ENCODE data around the gene DIP2B. TPM values are rescaled to one million over a fixed set of nuclear protein-coding genes. Genes with fewer than 3 reads are reported as not detected.
A peak's percentile ranks its signal among the peaks of the same experiment; 100 is the strongest.

DIP2B gene
- total RNA-seq, 2 experiments from 2014 or later, result 27.8 to 28.2 TPM

DNA sequence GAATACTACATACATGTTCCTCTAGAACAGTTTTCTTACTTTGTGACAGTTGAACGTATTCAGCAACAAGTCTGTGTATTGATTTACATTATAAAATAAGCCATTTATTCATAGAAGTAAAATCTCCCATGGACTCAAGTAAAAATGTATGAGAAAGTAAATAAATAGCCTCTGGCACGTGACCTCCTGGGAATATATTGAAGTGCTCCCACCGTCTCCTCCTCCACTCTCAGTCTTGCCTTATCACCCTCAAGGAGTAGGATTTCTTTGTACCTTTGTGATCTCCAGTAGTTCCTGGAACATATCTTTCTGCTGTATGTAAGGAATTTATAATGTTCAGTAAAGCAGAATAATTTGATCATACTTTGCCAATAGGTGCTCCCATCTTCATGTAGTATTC lies 90.9 kb downstream of the DIP2B start:
- intact Hi-C loops (cut with micrococcal nuclease), result loop anchor here (2.0 kb wide), 1 partner anchor 429 kb away; no protein-coding TSS in a partner anchor
- H3K27me3 Mint-ChIP-seq (ENCODE audit: low read depth), result no peaks in the 10 kb centered on the region
- H3K9me3 Mint-ChIP-seq, result no peaks in the 10 kb centered on the region
- no peak overlapping the region for H3K4me3 Mint-ChIP-seq
- CTCF ChIA-PET, result interaction anchor here (0.6 kb wide), 1 partner anchor 162 kb away, joined by 5 read pairs; no protein-coding TSS in a partner anchor
- peaks cover 44% of the 10 kb centered on the region for H3K4me1 Mint-ChIP-seq (ENCODE audit: low read depth)
- no peak overlapping the region for H3K27ac Mint-ChIP-seq
- no peak for DNase-seq
- H3K36me3 Mint-ChIP-seq (ENCODE audit: low read depth), result no peaks in the 10 kb centered on the region

DNA sequence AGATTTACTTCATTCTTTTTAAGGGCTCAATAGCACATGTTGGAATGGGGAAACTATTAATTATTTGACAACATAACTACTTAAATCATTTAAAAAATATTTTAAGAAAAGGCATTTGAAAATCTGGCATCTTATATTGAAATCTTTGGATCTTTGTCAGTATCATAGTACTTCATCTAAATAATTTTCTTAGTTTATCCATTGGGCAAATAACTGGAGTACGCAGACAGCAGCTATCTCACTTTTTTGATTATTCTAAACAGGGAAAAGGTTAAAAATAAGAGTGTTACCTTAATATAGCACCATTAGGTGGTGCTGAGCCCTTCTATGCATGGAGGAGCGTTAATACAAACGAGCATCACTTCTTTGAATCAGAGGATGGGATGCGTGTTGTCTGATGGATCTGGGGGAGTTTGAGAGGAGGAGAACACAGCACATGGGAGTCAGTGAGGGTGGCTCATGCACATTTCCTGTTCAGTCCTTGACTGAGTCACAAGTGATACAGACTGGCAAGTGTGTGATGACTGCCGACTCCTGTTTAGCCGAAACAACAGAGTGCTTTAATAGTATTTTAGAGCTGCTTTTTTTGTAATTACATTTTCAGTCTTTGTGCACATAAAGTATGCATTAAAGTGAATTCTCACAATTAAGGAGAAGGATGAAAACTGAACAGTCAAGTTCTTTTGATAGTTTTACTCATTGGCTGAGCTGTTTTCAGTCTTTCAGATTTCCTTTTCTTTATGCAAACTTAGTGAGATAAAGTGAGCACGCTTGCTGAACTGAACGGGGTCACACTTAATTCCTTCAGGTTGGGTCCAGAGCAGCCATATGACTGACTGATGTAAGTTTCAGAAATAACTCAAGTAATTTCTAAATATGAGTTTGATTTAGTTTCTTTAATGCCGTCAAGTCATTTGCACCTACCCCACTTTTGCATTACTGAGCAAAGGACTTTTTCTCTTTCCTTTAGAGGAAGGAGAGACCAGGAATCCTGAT lies 92.7 kb downstream of the DIP2B start:
- intact Hi-C loops (cut with micrococcal nuclease), result loop anchor here (1.0 to 2.0 kb wide), 9 partner anchors 23 to 427 kb away; no protein-coding TSS in a partner anchor
- H3K36me3 Mint-ChIP-seq (ENCODE audit: low read depth), result peaks cover 2% of the 10 kb centered on the region
- no peaks in the 10 kb centered on the region for H3K27me3 Mint-ChIP-seq (ENCODE audit: low read depth)
- peak; percentile 85 for DNase-seq
- H3K9me3 Mint-ChIP-seq, result no peaks in the 10 kb centered on the region
- peak overlapping the region; percentile 57 for H3K4me3 Mint-ChIP-seq
- H3K4me1 Mint-ChIP-seq (ENCODE audit: low read depth), result peaks cover 49% of the 10 kb centered on the region
- CTCF ChIA-PET, result interaction anchor here (0.6 to 1.4 kb wide), 5 partner anchors 39 to 91 kb away, joined by 3 to 4 read pairs (median 4); no protein-coding TSS in a partner anchor
- peak overlapping the region; percentile 95 for H3K27ac Mint-ChIP-seq

DNA sequence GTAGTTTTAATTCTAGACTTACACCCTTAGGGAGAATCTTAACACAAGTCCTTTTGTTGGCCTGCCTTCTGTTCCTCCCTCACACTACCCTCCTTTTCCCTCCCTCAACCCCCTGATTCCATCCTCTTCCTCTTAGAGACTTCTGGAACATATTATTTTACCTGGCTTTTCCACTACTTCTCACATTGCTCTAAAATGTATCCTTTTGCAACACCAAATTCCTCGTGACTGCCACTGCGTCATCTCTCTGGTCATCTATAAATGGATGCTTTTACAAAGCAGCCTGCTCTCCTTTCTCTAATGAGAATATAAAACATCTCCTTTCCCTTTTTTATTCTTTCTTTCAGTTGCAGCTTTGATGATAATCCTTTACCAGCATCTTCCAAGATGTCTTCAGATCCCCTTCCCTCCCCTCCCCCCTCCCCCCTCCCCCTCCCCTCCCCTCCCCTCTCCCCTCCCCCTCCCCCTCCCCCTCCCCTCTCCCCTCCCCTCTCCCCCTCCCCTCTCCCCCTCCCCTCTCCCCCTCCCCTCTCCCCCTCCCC lies 93.6 kb downstream of the DIP2B start:
- CTCF ChIA-PET, result interaction anchor here (1.4 kb wide), 1 partner anchor 92 kb away, joined by 4 read pairs; no protein-coding TSS in a partner anchor
- peak overlapping the region; percentile 95 for H3K27ac Mint-ChIP-seq
- DNase-seq, result no peak
- peaks cover 44% of the 10 kb centered on the region for H3K4me1 Mint-ChIP-seq (ENCODE audit: low read depth)
- no peaks in the 10 kb centered on the region for H3K27me3 Mint-ChIP-seq (ENCODE audit: low read depth)
- intact Hi-C loops (cut with micrococcal nuclease), result no loop called here
- peaks cover 2% of the 10 kb centered on the region for H3K36me3 Mint-ChIP-seq (ENCODE audit: low read depth)
- peak overlapping the region; percentile 72 for H3K4me3 Mint-ChIP-seq
- H3K9me3 Mint-ChIP-seq, result no peaks in the 10 kb centered on the region

DNA sequence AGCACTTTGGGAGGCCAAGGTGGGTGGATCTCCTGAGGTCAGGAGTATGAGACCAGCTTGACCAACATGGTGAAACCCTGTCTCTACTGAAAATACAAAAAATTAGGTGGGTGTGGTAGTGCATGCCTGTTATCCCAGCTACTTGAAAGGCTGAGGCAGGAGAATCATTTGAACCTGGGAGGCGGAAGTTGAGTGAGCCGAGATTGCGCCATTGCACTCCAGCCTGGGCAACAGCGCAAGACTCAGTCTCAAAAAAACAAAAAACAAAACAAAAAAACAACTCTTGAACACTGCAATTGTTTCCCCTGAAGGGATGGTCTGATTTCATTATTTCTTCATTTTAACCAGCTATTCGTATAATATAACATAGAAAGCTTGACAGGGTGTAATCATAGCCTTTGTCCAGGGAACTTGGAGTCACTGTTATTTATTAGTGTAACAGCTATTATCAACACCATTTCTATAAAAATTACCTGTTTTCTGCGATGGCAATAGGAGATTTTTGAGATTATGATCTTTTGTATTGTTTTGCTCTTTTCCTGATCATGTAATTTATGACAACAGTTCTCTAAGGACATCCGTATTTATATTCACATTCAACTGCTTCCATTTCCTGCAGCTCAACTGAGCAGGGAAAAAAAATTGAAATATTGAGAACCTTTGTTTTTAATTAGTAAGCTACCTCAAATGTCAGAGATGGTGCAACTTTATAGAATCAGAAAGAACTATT lies 94.7 kb downstream of the DIP2B start:
- Mint-ChIP-seq H3K4me3 (no peak overlapping the region), H3K27me3 (ENCODE audit: low read depth) (no peaks in the 10 kb centered on the region), H3K36me3 (ENCODE audit: low read depth) (peaks cover 2% of the 10 kb centered on the region), H3K27ac (peak overlapping the region; percentile 72), H3K9me3 (no peaks in the 10 kb centered on the region), H3K4me1 (ENCODE audit: low read depth) (peaks cover 41% of the 10 kb centered on the region)
- intact Hi-C loops (cut with micrococcal nuclease), result no loop called here
- CTCF ChIA-PET, result interaction anchor here (0.6 to 1.0 kb wide), 4 partner anchors 57 to 136 kb away, joined by 3 to 4 read pairs (median 3); partner anchors contain the start of gene DIP2B
- no peak for DNase-seq

DNA sequence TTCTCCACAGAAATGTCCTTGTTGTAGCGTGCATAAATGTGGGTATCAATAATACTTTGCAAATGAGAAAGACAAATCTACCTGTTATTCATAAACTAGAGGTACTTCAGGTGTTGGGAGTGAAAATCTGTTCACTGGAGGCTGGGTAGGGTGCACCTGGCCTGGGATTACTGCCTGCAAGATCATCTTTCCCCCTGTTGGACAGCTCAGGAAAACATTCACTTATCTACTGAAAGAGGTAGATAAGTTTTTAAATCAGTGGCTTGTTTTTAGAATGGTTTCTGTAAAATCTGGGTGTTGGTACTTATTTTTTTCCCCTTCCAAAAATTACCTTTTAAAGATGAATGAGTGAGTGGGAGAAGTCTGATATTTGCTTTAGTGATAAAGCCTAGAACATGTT lies 95.6 kb downstream of the DIP2B start:
- intact Hi-C loops (cut with micrococcal nuclease), result no loop called here

DNA sequence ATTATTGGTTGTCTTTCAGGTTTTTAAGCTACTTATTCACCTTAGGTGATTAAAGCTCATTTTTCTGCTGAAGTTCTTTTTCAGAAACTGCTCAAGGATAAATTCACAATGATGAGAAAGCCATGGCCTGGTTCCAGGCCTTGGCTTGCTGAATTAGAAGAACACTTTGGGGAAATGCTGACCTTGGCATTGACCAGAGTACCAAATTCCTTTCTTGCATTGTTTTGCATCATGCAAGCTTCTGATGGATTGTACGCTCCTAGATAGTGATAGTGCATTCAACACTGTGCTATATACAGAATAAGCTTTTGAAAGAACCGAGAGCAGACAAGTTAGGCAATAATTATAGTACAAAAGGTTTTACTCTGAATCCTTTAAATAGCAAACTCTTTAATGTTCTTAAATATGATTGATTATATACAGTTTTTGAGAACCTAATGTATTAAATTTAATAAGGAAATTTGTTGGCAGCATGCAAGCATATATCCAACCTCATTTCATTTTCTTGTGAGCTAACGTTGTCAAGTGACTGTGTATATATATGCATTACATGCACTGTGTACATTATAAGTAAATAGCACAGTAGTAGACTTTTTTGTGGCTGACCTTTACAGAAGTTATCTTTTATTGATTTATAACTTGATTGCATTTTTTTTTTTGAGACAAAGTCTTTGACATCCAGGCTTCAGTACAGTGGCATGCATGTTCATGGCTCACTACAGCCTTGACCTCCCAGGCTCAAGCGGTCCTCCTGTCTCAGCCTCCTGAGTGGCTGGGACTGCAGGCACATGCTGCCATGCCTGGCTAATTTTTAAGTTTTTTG lies 99.2 kb downstream of the DIP2B start:
- Mint-ChIP-seq H3K36me3 (ENCODE audit: low read depth) (peaks cover 5% of the 10 kb centered on the region), H3K9me3 (no peaks in the 10 kb centered on the region), H3K27me3 (ENCODE audit: low read depth) (no peaks in the 10 kb centered on the region), H3K27ac (no peak overlapping the region), H3K4me1 (ENCODE audit: low read depth) (peaks cover 37% of the 10 kb centered on the region), H3K4me3 (no peak overlapping the region)
- CTCF ChIA-PET, result interaction anchor here (0.6 to 1.4 kb wide), 3 partner anchors 12 to 172 kb away, joined by 3 to 5 read pairs (median 4); no protein-coding TSS in a partner anchor
- intact Hi-C loops (cut with micrococcal nuclease), result no loop called here
- no peak for DNase-seq

More for the DNA sequence above, 95.6 kb downstream of the DIP2B start:
- no peaks in the 10 kb centered on the region for H3K27me3 Mint-ChIP-seq (ENCODE audit: low read depth)
- peaks cover 4% of the 10 kb centered on the region for H3K36me3 Mint-ChIP-seq (ENCODE audit: low read depth)
- no peaks in the 10 kb centered on the region for H3K9me3 Mint-ChIP-seq
- peaks cover 42% of the 10 kb centered on the region for H3K4me1 Mint-ChIP-seq (ENCODE audit: low read depth)
- H3K4me3 Mint-ChIP-seq, result no peak overlapping the region
- CTCF ChIA-PET, result no interaction called here
- no peak for DNase-seq
- no peak overlapping the region for H3K27ac Mint-ChIP-seq

DNA sequence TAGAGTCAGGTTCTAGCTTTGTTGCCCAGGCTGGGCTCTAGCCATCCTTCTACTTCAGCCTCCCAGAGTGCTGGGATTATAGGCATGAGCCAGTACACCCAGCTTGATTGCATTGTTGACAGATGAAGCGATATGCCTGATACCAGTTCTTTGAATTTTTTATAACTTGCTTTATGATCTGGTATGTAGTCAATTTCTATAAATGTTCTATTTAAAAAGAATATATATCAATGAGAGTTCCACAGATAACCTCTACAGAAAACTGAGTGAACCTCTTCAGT lies 99.8 kb downstream of the DIP2B start:
- CTCF ChIA-PET, result interaction anchor here (1.4 kb wide), 1 partner anchor 12 kb away, joined by 3 read pairs; no protein-coding TSS in a partner anchor
- Mint-ChIP-seq H3K9me3 (no peaks in the 10 kb centered on the region), H3K36me3 (ENCODE audit: low read depth) (peaks cover 7% of the 10 kb centered on the region), H3K27me3 (ENCODE audit: low read depth) (no peaks in the 10 kb centered on the region), H3K4me1 (ENCODE audit: low read depth) (peaks cover 37% of the 10 kb centered on the region), H3K4me3 (no peak overlapping the region), H3K27ac (no peak overlapping the region)
- no peak for DNase-seq
- intact Hi-C loops (cut with micrococcal nuclease), result no loop called here

DNA sequence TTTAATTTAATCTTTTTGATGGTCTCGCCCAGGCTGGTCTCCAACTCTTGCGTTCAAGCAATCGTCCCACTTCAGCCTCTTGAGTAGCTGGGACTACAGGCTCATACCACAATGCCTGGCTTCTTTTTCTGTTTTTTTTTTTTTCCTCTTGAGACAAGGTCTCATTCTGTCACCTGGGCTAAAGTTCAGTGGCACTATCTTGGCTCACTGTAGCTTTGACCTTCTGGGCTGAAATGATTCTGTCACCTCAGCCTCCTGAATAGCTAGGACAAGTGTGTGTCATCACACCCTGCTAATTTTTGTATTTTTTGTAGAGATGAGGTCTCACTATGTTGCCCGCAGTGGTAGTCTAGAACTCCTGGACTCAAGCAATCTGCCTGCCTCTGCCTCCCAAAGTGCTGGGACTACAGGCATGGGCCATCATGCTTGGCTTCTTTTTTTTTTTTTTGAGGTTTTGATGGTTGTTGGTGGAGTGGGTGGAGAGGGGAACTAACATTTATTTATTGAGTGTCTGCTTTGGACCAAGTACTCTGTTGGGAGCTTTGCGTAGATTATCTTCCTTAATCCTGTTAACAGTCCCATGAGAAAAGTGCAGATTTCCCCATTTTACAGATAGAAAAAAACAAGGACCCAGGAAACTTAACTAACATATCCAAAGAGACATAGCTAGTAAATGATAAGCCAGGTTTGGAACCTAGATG lies 102.0 kb downstream of the DIP2B start:
- Mint-ChIP-seq H3K27ac (no peak overlapping the region), H3K4me3 (no peak overlapping the region), H3K4me1 (ENCODE audit: low read depth) (peaks cover 22% of the 10 kb centered on the region), H3K27me3 (ENCODE audit: low read depth) (no peaks in the 10 kb centered on the region), H3K9me3 (no peaks in the 10 kb centered on the region), H3K36me3 (ENCODE audit: low read depth) (peaks cover 7% of the 10 kb centered on the region)
- intact Hi-C loops (cut with micrococcal nuclease), result no loop called here
- DNase-seq, result no peak
- CTCF ChIA-PET, result interaction anchor here (0.6 to 1.8 kb wide), 8 partner anchors 14 to 751 kb away, joined by 3 to 6 read pairs (median 3); partner anchors contain the start of gene DIP2B

DNA sequence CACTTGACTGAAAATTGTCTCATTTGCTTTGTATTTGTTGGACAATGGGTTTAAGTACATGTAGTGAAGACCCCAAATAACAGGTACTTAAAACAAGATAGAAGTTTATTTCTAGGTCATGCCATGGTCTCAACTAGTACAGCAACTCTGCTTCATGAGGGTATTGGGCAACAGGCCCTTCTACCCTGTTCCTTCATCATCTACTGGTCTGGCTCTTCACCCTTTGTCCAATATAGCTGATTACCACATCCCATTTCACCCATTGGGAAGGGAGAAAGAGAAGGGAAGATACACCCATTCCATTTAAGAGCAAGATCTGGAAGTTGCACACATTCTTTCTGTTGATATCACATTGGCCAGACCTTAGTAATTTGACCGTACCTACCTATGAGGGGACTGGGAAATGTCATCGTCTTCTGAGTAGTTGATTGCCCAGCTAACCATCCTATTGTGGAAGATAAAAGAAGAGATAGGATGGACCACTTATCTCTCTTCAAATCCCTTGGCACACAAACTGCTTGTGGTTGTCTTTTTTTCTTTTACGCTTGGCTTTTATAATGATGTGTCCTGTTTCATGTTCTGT lies 104.6 kb downstream of the DIP2B start:
- CTCF ChIA-PET, result interaction anchor here (0.6 kb wide), 1 partner anchor 29 kb away, joined by 3 read pairs; no protein-coding TSS in a partner anchor
- no peak overlapping the region for H3K4me3 Mint-ChIP-seq
- H3K9me3 Mint-ChIP-seq, result no peaks in the 10 kb centered on the region
- DNase-seq, result no peak
- intact Hi-C loops (cut with micrococcal nuclease), result no loop called here
- peaks cover 7% of the 10 kb centered on the region for H3K36me3 Mint-ChIP-seq (ENCODE audit: low read depth)
- H3K27ac Mint-ChIP-seq, result no peak overlapping the region
- H3K27me3 Mint-ChIP-seq (ENCODE audit: low read depth), result no peaks in the 10 kb centered on the region
- H3K4me1 Mint-ChIP-seq (ENCODE audit: low read depth), result peaks cover 21% of the 10 kb centered on the region

DNA sequence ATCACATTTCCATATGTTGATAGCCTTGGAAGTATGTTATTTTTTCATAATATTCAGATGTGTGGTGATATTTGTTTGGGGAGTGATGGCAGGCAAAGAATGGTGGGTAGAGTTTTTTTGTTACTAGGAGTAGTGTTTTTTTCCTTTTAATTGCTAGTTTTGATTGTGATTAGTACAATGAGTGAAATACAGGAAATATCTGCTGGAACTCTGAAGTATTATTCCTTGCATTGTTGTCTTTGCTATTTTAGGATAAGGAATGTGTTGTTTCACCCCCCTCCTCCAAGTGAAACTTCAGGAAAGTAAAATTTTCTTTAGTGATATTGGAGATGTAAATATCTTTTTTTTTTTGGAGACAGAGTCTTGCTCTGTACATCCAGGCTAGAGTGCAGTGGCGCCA lies 105.4 kb downstream of the DIP2B start:
- peaks cover 6% of the 10 kb centered on the region for H3K36me3 Mint-ChIP-seq (ENCODE audit: low read depth)
- H3K9me3 Mint-ChIP-seq, result no peaks in the 10 kb centered on the region
- no peak overlapping the region for H3K4me3 Mint-ChIP-seq
- no peak overlapping the region for H3K27ac Mint-ChIP-seq
- intact Hi-C loops (cut with micrococcal nuclease), result no loop called here
- CTCF ChIA-PET, result interaction anchor here (0.8 kb wide), 1 partner anchor 11 kb away, joined by 3 read pairs; no protein-coding TSS in a partner anchor
- H3K27me3 Mint-ChIP-seq (ENCODE audit: low read depth), result no peaks in the 10 kb centered on the region
- peaks cover 22% of the 10 kb centered on the region for H3K4me1 Mint-ChIP-seq (ENCODE audit: low read depth)
- no peak for DNase-seq
